ENCODE data around the gene AGPAT3. TPM values are rescaled to one million over a fixed set of nuclear protein-coding genes. Genes with fewer than 3 reads are reported as not detected.

The AGPAT3 gene
- total and polyA plus RNA-seq, 10 of the 15 experiments (the other 5 are each of a cell fraction or from before 2014, with no cell fraction given) = 1.2 to 110 (median 30.8) TPM

DNA sequence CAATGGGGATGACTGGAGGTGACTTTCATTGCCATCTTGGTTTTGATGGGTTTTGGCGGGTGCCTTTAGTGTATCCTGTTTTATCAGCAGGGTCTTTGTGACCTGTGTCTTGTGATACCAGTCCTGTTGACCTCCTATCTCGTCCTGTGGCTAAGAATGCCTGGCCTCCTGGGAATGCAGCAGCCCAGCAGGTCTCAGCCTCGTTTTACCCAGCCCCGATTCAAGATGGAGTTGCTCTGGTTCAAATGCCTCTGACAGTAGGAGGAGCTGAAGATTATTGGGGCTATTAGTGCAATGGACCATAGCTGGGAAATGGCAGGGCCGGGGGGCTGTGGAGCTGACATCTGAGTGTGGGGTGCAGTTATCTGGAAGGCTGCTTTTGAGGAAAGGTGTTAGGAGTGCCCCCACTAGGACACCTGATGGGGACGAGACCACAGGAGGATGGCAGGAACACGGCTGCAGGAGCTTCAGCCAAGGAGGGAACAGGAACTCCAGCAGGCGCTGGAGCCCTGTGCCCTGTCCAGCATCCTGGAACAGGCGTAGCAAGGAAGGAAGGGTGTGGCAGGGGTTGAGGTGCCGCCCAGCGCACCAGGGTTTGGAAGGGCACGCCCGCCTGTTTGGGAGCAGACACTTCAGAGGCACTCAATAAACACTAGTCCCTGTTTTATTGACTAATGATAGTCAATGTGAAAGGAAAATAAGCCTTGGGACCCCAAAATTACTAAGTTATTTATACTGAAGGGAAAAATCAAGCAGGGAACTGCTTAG is 15.3 kb upstream of the AGPAT3 start:
- TF ChIP-seq ASH2L (IDR thresholded peaks at IDR 0.05; ENCODE audit: borderline replicate concordance, low read depth) = no peak
- TF ChIP-seq, protein P1, sequence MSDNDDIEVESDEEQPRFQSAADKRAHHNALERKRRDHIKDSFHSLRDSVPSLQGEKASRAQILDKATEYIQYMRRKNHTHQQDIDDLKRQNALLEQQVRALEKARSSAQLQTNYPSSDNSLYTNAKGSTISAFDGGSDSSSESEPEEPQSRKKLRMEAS (IDR thresholded peaks at IDR 0.05; ENCODE audit: low read depth, low read length) = no peak
- TF ChIP-seq, protein P2, sequence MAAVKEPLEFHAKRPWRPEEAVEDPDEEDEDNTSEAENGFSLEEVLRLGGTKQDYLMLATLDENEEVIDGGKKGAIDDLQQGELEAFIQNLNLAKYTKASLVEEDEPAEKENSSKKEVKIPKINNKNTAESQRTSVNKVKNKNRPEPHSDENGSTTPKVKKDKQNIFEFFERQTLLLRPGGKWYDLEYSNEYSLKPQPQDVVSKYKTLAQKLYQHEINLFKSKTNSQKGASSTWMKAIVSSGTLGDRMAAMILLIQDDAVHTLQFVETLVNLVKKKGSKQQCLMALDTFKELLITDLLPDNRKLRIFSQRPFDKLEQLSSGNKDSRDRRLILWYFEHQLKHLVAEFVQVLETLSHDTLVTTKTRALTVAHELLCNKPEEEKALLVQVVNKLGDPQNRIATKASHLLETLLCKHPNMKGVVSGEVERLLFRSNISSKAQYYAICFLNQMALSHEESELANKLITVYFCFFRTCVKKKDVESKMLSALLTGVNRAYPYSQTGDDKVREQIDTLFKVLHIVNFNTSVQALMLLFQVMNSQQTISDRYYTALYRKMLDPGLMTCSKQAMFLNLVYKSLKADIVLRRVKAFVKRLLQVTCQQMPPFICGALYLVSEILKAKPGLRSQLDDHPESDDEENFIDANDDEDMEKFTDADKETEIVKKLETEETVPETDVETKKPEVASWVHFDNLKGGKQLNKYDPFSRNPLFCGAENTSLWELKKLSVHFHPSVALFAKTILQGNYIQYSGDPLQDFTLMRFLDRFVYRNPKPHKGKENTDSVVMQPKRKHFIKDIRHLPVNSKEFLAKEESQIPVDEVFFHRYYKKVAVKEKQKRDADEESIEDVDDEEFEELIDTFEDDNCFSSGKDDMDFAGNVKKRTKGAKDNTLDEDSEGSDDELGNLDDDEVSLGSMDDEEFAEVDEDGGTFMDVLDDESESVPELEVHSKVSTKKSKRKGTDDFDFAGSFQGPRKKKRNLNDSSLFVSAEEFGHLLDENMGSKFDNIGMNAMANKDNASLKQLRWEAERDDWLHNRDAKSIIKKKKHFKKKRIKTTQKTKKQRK (IDR thresholded peaks at IDR 0.05; ENCODE audit: low read depth, low read length) = no peak
- TF ChIP-seq, protein P3, sequence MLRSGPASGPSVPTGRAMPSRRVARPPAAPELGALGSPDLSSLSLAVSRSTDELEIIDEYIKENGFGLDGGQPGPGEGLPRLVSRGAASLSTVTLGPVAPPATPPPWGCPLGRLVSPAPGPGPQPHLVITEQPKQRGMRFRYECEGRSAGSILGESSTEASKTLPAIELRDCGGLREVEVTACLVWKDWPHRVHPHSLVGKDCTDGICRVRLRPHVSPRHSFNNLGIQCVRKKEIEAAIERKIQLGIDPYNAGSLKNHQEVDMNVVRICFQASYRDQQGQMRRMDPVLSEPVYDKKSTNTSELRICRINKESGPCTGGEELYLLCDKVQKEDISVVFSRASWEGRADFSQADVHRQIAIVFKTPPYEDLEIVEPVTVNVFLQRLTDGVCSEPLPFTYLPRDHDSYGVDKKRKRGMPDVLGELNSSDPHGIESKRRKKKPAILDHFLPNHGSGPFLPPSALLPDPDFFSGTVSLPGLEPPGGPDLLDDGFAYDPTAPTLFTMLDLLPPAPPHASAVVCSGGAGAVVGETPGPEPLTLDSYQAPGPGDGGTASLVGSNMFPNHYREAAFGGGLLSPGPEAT (IDR thresholded peaks at IDR 0.05; ENCODE audit: low read depth) = no peak
- no peak for TF ChIP-seq MYC (IDR thresholded peaks at IDR 0.05; ENCODE audit: insufficient read depth, insufficient read length, insufficient replicate concordance, low read length, severe bottlenecking)
- TF ChIP-seq NFYB (IDR thresholded peaks at IDR 0.05; ENCODE audit: insufficient read depth, low read depth, low read length) = no peak
- TF ChIP-seq HDAC6 (IDR thresholded peaks at IDR 0.05; ENCODE audit: unreplicated experiment) = no peak
- TF ChIP-seq FOXK2 (IDR thresholded peaks at IDR 0.05) = no peak
- TF ChIP-seq CBFB (IDR thresholded peaks at IDR 0.05; ENCODE audit: low read depth) = no peak
- no peak for TF ChIP-seq SUPT20H (IDR thresholded peaks at IDR 0.05; ENCODE audit: borderline replicate concordance, control insufficient read depth, low read depth, low read length)
- TF ChIP-seq, protein P4, sequence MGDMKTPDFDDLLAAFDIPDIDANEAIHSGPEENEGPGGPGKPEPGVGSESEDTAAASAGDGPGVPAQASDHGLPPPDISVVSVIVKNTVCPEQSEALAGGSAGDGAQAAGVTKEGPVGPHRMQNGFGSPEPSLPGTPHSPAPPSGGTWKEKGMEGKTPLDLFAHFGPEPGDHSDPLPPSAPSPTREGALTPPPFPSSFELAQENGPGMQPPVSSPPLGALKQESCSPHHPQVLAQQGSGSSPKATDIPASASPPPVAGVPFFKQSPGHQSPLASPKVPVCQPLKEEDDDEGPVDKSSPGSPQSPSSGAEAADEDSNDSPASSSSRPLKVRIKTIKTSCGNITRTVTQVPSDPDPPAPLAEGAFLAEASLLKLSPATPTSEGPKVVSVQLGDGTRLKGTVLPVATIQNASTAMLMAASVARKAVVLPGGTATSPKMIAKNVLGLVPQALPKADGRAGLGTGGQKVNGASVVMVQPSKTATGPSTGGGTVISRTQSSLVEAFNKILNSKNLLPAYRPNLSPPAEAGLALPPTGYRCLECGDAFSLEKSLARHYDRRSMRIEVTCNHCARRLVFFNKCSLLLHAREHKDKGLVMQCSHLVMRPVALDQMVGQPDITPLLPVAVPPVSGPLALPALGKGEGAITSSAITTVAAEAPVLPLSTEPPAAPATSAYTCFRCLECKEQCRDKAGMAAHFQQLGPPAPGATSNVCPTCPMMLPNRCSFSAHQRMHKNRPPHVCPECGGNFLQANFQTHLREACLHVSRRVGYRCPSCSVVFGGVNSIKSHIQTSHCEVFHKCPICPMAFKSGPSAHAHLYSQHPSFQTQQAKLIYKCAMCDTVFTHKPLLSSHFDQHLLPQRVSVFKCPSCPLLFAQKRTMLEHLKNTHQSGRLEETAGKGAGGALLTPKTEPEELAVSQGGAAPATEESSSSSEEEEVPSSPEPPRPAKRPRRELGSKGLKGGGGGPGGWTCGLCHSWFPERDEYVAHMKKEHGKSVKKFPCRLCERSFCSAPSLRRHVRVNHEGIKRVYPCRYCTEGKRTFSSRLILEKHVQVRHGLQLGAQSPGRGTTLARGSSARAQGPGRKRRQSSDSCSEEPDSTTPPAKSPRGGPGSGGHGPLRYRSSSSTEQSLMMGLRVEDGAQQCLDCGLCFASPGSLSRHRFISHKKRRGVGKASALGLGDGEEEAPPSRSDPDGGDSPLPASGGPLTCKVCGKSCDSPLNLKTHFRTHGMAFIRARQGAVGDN (IDR thresholded peaks at IDR 0.05) = no peak
- TF ChIP-seq GABPA (IDR thresholded peaks at IDR 0.05; ENCODE audit: low read depth) = no peak
- Histone ChIP-seq H3K27ac (ENCODE audit: control insufficient read depth, insufficient read depth) (no peak overlapping the region), H3K4me1 (ENCODE audit: control insufficient read depth, insufficient read depth, low read length) (peaks cover 2% of the 10 kb centered on the region), H3K79me2 (ENCODE audit: control insufficient read depth, insufficient read depth, low read length) (no peaks in the 10 kb centered on the region), H4K20me1 (ENCODE audit: control insufficient read depth, insufficient read depth) (no peaks in the 10 kb centered on the region), H2AFZ (ENCODE audit: control insufficient read depth, low read depth, low read length) (no peak overlapping the region), H3K9ac (ENCODE audit: control insufficient read depth, insufficient read depth, low read length) (no peak overlapping the region), H3K4me3 (no peak overlapping the region), H3K4me2 (ENCODE audit: control insufficient read depth, insufficient read depth) (no peak overlapping the region), H3K9me3 (replicated peaks; ENCODE audit: control insufficient read depth, insufficient read depth, low read length) (peaks cover 6% of the 10 kb centered on the region; the same call in 2 of the 3 replicates), H3K36me3 (ENCODE audit: control insufficient read depth in 2 of 2, insufficient read depth in 2 of 2, low read length in 1 of 2) (no peaks in the 10 kb centered on the region), H3K27me3 (replicated peaks in 1 of 2; ENCODE audit: control insufficient read depth in 2 of 2, insufficient read depth in 2 of 2, low read length in 1 of 2) (no peaks in the 10 kb centered on the region)
- ChIA-PET RAD21 (ENCODE audit: unreplicated experiment) (interaction anchor here (0.6 kb wide), 1 partner anchor 31 kb away, joined by 3 read pairs; no protein-coding TSS in a partner anchor), POLR2A (interaction anchor here (1.6 kb wide), 1 partner anchor 14 kb away, joined by 6 read pairs; no protein-coding TSS in a partner anchor), CTCF (interaction anchor here (0.8 kb wide), 1 partner anchor 14 kb away, joined by 3 read pairs; no protein-coding TSS in a partner anchor), SMC1A (ENCODE audit: uncharacterized antibody, unreplicated experiment) (no interaction called here)
- in situ Hi-C loops (cut with MboI) = no loop called here
- no peak for DNase-seq (ENCODE audit: low read depth, low spot score)
- intact Hi-C loops (cut with micrococcal nuclease; ENCODE audit: unreplicated experiment) = no loop called here
- no TSS peak for BruUV-seq (replicated peaks)
- FAIRE-seq = no peak
- WGBS (ENCODE audit: insufficient coverage, insufficient replicate concordance, low lambda C conversion rate, missing lambda C conversion rate) = 52% methylated on average over 13 of the region's 13 CpGs
- ATAC-seq = no peak
